ENCODE measurements around the gene PFKL. TPM values are rescaled to one million over a fixed set of nuclear protein-coding genes. Genes with fewer than 3 reads are reported as not detected.
A peak's percentile ranks its signal among the peaks of the same experiment; 100 is the strongest.

The PFKL gene
- total RNA-seq, 1 donor from 2014 or later = 138 TPM

DNA sequence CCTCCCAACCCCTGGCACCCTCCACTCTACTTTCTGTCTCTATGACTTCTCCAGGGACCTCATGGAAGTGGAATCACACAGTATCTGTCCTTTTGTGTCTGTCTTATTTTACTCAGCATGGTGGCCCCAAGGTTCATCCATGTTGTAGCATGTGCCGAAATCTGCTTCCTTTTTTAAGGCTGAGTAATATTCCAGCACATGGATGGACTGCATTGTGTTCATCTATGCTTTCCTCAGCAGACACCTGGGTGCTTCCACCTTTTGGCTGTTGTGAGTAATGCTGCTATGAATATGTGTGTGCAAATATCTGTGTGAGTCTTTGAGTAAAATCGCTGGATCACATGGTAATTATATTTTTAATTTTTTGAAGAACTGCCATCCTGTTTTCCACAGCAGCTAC lies 1.6 kb upstream of the PFKL start:
- DNase-seq (ENCODE audit: extremely low spot score, unreplicated experiment) = no peak
- H3K4me3 Mint-ChIP-seq (ENCODE audit: unreplicated experiment) = no peak overlapping the region
- H3K9me3 Mint-ChIP-seq (ENCODE audit: unreplicated experiment) = no peaks in the 10 kb centered on the region
- H3K36me3 Mint-ChIP-seq (ENCODE audit: unreplicated experiment) = no peaks in the 10 kb centered on the region
- H3K27ac Mint-ChIP-seq (ENCODE audit: unreplicated experiment) = no peak overlapping the region
- H3K27me3 Mint-ChIP-seq (ENCODE audit: unreplicated experiment) = no peaks in the 10 kb centered on the region
- TF ChIP-seq, protein P1, sequence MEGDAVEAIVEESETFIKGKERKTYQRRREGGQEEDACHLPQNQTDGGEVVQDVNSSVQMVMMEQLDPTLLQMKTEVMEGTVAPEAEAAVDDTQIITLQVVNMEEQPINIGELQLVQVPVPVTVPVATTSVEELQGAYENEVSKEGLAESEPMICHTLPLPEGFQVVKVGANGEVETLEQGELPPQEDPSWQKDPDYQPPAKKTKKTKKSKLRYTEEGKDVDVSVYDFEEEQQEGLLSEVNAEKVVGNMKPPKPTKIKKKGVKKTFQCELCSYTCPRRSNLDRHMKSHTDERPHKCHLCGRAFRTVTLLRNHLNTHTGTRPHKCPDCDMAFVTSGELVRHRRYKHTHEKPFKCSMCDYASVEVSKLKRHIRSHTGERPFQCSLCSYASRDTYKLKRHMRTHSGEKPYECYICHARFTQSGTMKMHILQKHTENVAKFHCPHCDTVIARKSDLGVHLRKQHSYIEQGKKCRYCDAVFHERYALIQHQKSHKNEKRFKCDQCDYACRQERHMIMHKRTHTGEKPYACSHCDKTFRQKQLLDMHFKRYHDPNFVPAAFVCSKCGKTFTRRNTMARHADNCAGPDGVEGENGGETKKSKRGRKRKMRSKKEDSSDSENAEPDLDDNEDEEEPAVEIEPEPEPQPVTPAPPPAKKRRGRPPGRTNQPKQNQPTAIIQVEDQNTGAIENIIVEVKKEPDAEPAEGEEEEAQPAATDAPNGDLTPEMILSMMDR (IDR thresholded peaks at IDR 0.05) = no peak
- H3K4me1 Mint-ChIP-seq (ENCODE audit: unreplicated experiment) = peaks cover 39% of the 10 kb centered on the region

- no peak for DNase-seq (ENCODE audit: extremely low spot score, unreplicated experiment)
- peaks cover 44% of the 10 kb centered on the region for H3K4me1 Mint-ChIP-seq (ENCODE audit: unreplicated experiment)
- H3K9me3 Mint-ChIP-seq (ENCODE audit: unreplicated experiment) = no peaks in the 10 kb centered on the region
- TF ChIP-seq, protein P1 (IDR thresholded peaks at IDR 0.05) = no peak
- no peaks in the 10 kb centered on the region for H3K36me3 Mint-ChIP-seq (ENCODE audit: unreplicated experiment)
- H3K27ac Mint-ChIP-seq (ENCODE audit: unreplicated experiment) = peak overlapping the region; percentile 79
- H3K4me3 Mint-ChIP-seq (ENCODE audit: unreplicated experiment) = peak overlapping the region; percentile 81
- H3K27me3 Mint-ChIP-seq (ENCODE audit: unreplicated experiment) = no peaks in the 10 kb centered on the region
Observed at GRCh38 chr21:44299085-44299457, 782 bp upstream of the PFKL start.

- no peaks in the 10 kb centered on the region for H3K27me3 Mint-ChIP-seq (ENCODE audit: unreplicated experiment)
- H3K4me3 Mint-ChIP-seq (ENCODE audit: unreplicated experiment) = peak overlapping the region; percentile 75
- peak overlapping the region; percentile 64 for H3K27ac Mint-ChIP-seq (ENCODE audit: unreplicated experiment)
- peaks cover 40% of the 10 kb centered on the region for H3K4me1 Mint-ChIP-seq (ENCODE audit: unreplicated experiment)
- peaks cover 3% of the 10 kb centered on the region for H3K36me3 Mint-ChIP-seq (ENCODE audit: unreplicated experiment)
- H3K9me3 Mint-ChIP-seq (ENCODE audit: unreplicated experiment) = no peaks in the 10 kb centered on the region
- no peak for DNase-seq (ENCODE audit: extremely low spot score, unreplicated experiment)
- TF ChIP-seq, protein P1 (IDR thresholded peaks at IDR 0.05) = no peak
Observed at GRCh38 chr21:44300262-44300959, 558 bp downstream of the PFKL start.

- no peaks in the 10 kb centered on the region for H3K27me3 Mint-ChIP-seq (ENCODE audit: unreplicated experiment)
- H3K27ac Mint-ChIP-seq (ENCODE audit: unreplicated experiment) = peak overlapping the region; percentile 64
- TF ChIP-seq, protein P1 (IDR thresholded peaks at IDR 0.05) = no peak
Observed at GRCh38 chr21:44301141-44301540, 1.3 kb downstream of the PFKL start.

GRCh38 chr21:44301961-44302406 lies 2.1 kb downstream of the PFKL start:
- no peak for DNase-seq (ENCODE audit: extremely low spot score, unreplicated experiment)
- peaks cover 41% of the 10 kb centered on the region for H3K4me1 Mint-ChIP-seq (ENCODE audit: unreplicated experiment)
- TF ChIP-seq, protein P1 (IDR thresholded peaks at IDR 0.05) = no peak
- H3K36me3 Mint-ChIP-seq (ENCODE audit: unreplicated experiment) = peaks cover 3% of the 10 kb centered on the region
- H3K27ac Mint-ChIP-seq (ENCODE audit: unreplicated experiment) = no peak overlapping the region
- no peaks in the 10 kb centered on the region for H3K27me3 Mint-ChIP-seq (ENCODE audit: unreplicated experiment)
- peak overlapping the region; percentile 38 for H3K4me3 Mint-ChIP-seq (ENCODE audit: unreplicated experiment)
- H3K9me3 Mint-ChIP-seq (ENCODE audit: unreplicated experiment) = no peaks in the 10 kb centered on the region

More at GRCh38 chr21:44301141-44301540, 1.3 kb downstream of the PFKL start:
- Mint-ChIP-seq H3K4me3 (ENCODE audit: unreplicated experiment) (peak overlapping the region; percentile 75), H3K36me3 (ENCODE audit: unreplicated experiment) (peaks cover 3% of the 10 kb centered on the region), H3K9me3 (ENCODE audit: unreplicated experiment) (no peaks in the 10 kb centered on the region), H3K4me1 (ENCODE audit: unreplicated experiment) (peaks cover 39% of the 10 kb centered on the region)
- no peak for DNase-seq (ENCODE audit: extremely low spot score, unreplicated experiment)
